Activated CD8-positive, alpha-beta T cell treated with anti-CD3 and anti-CD28 coated beads for 36 hours (primary cell): Measurements from ENCODE around the gene IL21R. TPM values are rescaled to one million over a fixed set of nuclear protein-coding genes. Genes with fewer than 3 reads are reported as not detected.
A peak's percentile ranks its signal among the peaks of the same experiment; 100 is the strongest.

Experiments
- ATAC-seq: fragments of 200-7000 bp; cut with Tn5 transposase; one replicate; pipeline ENCODE4 v1.10.0; 2021; ENCODE audit warnings: mild to moderate bottlenecking, moderate library complexity
- CTCF ChIA-PET: fragments of 350-600 bp; sonication (Branson Sonifier 250); formaldehyde crosslinking; loops from one replicate; lab custom pipeline; 2021; ENCODE audit warnings: antibody characterized with exemption; lab: Charles Lee
- POLR2A ChIA-PET: fragments of 350-600 bp; sonication (Branson Sonifier 250); formaldehyde crosslinking; loops from one replicate; lab custom pipeline; 2021; ENCODE audit warnings: antibody characterized with exemption; lab: Charles Lee
- DNase-seq: peaks from one replicate; pipeline ENCODE4 v3.0.0-alpha.2; 2020
- H3K27ac Mint-ChIP-seq: one replicate; pipeline ENCODE4 v1.8.0; 2021; ENCODE audit warnings: mild to moderate bottlenecking, mixed read lengths
- H3K27me3 Mint-ChIP-seq: one replicate; pipeline ENCODE4 v1.8.0; 2021; ENCODE audit warnings: mixed read lengths
- H3K36me3 Mint-ChIP-seq: one replicate; pipeline ENCODE4 v1.8.0; 2021; ENCODE audit warnings: low read depth, mixed read lengths
- H3K4me1 Mint-ChIP-seq: one replicate; pipeline ENCODE4 v1.8.0; 2021; ENCODE audit warnings: low read depth, mixed read lengths
- H3K4me3 Mint-ChIP-seq: one replicate; pipeline ENCODE4 v1.8.0; 2021; ENCODE audit warnings: mild to moderate bottlenecking, moderate library complexity, mixed read lengths
- H3K9me3 Mint-ChIP-seq: one replicate; pipeline ENCODE4 v1.8.0; 2021; ENCODE audit warnings: mixed read lengths
- intact Hi-C: fragments of 100-400 bp; cut with micrococcal nuclease; formaldehyde crosslinking; loops from one replicate; pipeline ENCODE4 v1.10.0; 2022
- total RNA-seq, 2 experiments: library from RNA; stranded (reverse); gene quantifications; one replicate each; pipeline ENCODE4 v1.2.3, GENCODE V29; 2021
- TF ChIP-seq, protein P1 (sequence below): fragments of 200-600 bp; IDR thresholded peaks from one replicate; pipeline ENCODE4 v1.8.0; 2022; ENCODE audit warnings: antibody characterized with exemption, mild to moderate bottlenecking

The IL21R gene
- total RNA-seq, 2 experiments from 2014 or later = 95.6 to 97.2 TPM

DNA sequence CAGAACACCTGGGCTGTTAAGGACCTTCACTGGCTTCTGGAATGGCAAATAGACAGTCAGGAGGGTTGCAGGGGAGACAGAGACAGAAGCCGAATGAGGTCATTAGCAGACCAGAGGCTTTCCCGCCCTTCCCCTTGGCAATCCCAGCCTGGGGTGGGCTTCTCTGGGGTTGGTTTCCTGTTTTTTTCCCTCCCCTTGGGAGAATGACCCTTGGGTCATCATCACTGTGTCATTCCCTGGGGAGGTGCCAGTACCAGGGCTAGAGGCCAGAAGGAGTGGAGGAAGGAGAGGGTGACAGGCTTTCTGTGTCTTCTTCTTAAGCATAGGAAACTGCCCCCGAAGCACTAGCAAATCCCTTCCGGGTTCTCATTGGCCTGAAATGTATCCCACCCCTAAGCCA, 42.9 kb upstream of the IL21R start:
- ChIA-PET POLR2A (interaction anchor here (10.1 kb wide), 1 partner anchor 45 kb away, joined by 168 read pairs; the partner anchor contains the start of gene IL21R), CTCF (no interaction called here)
- DNase-seq (no peak), ATAC-seq (no peak)
- H3K27me3 Mint-ChIP-seq = no peaks in the 10 kb centered on the region
- intact Hi-C loops = no loop called here
- peaks cover 23% of the 10 kb centered on the region for H3K4me1 Mint-ChIP-seq
- H3K9me3 Mint-ChIP-seq = peaks cover 5% of the 10 kb centered on the region
- TF ChIP-seq, protein P1, sequence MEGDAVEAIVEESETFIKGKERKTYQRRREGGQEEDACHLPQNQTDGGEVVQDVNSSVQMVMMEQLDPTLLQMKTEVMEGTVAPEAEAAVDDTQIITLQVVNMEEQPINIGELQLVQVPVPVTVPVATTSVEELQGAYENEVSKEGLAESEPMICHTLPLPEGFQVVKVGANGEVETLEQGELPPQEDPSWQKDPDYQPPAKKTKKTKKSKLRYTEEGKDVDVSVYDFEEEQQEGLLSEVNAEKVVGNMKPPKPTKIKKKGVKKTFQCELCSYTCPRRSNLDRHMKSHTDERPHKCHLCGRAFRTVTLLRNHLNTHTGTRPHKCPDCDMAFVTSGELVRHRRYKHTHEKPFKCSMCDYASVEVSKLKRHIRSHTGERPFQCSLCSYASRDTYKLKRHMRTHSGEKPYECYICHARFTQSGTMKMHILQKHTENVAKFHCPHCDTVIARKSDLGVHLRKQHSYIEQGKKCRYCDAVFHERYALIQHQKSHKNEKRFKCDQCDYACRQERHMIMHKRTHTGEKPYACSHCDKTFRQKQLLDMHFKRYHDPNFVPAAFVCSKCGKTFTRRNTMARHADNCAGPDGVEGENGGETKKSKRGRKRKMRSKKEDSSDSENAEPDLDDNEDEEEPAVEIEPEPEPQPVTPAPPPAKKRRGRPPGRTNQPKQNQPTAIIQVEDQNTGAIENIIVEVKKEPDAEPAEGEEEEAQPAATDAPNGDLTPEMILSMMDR = no peak
- H3K36me3 Mint-ChIP-seq = peaks cover 94% of the 10 kb centered on the region
- H3K27ac Mint-ChIP-seq = no peak overlapping the region
- no peak overlapping the region for H3K4me3 Mint-ChIP-seq

DNA sequence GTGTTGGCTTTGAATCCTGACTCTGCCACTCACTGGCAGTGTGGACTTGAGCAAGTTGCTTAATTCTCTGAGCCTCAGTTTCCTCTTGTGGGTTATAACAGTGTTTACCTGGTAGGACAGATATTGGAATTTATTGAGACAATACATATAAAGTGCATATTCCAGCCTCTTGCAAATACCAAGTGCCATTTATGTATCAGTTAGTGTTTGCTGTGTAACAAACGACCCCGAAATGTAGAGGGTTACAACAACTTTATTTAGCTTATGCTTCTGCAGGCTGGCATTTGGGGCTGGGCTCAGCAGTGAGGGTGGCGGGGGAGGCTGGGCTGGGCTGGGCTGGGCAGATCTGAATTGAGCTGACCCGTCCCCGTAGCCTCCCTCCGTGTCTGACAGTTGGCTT, 42.4 kb upstream of the IL21R start:
- TF ChIP-seq, protein P1 = no peak
- Mint-ChIP-seq H3K4me1 (peaks cover 29% of the 10 kb centered on the region), H3K27me3 (no peaks in the 10 kb centered on the region), H3K4me3 (no peak overlapping the region), H3K36me3 (peaks cover 94% of the 10 kb centered on the region), H3K9me3 (peaks cover 5% of the 10 kb centered on the region), H3K27ac (no peak overlapping the region)
- DNase-seq (no peak), ATAC-seq (no peak)
- intact Hi-C loops = no loop called here
- CTCF ChIA-PET = no interaction called here
- POLR2A ChIA-PET = interaction anchor here (10.1 kb wide), 1 partner anchor 45 kb away, joined by 168 read pairs; the partner anchor contains the start of gene IL21R

DNA sequence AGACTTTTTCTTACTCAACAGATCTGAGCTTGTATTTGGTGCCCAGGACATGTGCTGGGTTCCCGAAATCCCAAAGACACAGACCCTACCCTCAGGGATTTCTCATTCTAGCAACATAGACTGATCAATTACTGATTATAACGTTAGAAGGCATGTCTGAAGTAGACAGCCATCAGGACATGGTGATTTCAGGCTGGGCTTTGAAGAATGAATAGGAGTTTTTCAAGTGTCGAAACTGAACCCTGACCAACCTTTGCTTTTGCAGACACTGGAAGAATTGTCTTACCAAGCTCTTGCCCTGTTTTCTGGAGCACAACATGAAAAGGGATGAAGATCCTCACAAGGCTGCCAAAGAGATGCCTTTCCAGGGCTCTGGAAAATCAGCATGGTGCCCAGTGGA, 40.0 kb upstream of the IL21R start:
- POLR2A ChIA-PET = interaction anchor here (0.7 to 10.1 kb wide), 8 partner anchors 10 to 127 kb away, joined by 3 to 168 read pairs (median 4); partner anchors contain the start of gene IL21R

DNA sequence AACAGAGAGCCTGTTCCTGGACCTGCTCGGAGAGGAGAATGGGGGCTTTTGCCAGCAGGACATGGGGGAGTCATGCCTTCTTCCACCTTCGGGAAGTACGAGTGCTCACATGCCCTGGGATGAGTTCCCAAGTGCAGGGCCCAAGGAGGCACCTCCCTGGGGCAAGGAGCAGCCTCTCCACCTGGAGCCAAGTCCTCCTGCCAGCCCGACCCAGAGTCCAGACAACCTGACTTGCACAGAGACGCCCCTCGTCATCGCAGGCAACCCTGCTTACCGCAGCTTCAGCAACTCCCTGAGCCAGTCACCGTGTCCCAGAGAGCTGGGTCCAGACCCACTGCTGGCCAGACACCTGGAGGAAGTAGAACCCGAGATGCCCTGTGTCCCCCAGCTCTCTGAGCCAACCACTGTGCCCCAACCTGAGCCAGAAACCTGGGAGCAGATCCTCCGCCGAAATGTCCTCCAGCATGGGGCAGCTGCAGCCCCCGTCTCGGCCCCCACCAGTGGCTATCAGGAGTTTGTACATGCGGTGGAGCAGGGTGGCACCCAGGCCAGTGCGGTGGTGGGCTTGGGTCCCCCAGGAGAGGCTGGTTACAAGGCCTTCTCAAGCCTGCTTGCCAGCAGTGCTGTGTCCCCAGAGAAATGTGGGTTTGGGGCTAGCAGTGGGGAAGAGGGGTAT, 39.3 kb upstream of the IL21R start:
- DNase-seq = no peak
- peaks cover 11% of the 10 kb centered on the region for H3K9me3 Mint-ChIP-seq
- ChIA-PET CTCF (interaction anchor here (1.6 kb wide), 1 partner anchor 132 kb away, joined by 5 read pairs; no protein-coding TSS in a partner anchor), POLR2A (interaction anchor here (0.9 to 10.1 kb wide), 7 partner anchors 12 to 128 kb away, joined by 3 to 168 read pairs (median 4); partner anchors contain the start of gene IL21R)
- intact Hi-C loops = no loop called here
- peaks cover 83% of the 10 kb centered on the region for H3K36me3 Mint-ChIP-seq
- H3K27me3 Mint-ChIP-seq = no peaks in the 10 kb centered on the region
- no peak for ATAC-seq
- TF ChIP-seq, protein P1 = no peak
- no peak overlapping the region for H3K4me3 Mint-ChIP-seq
- H3K4me1 Mint-ChIP-seq = peaks cover 59% of the 10 kb centered on the region
- peak overlapping the region; percentile 65 for H3K27ac Mint-ChIP-seq

More for the DNA sequence above, 40.0 kb upstream of the IL21R start:
- Mint-ChIP-seq H3K27me3 (no peaks in the 10 kb centered on the region), H3K9me3 (peaks cover 11% of the 10 kb centered on the region), H3K36me3 (peaks cover 89% of the 10 kb centered on the region), H3K27ac (peak overlapping the region; percentile 65), H3K4me1 (peaks cover 52% of the 10 kb centered on the region), H3K4me3 (no peak overlapping the region)
- no peak for DNase-seq
- no peak for ATAC-seq
- intact Hi-C loops = no loop called here
- CTCF ChIA-PET = interaction anchor here (1.6 kb wide), 1 partner anchor 131 kb away, joined by 5 read pairs; no protein-coding TSS in a partner anchor
- TF ChIP-seq, protein P1 = no peak

DNA sequence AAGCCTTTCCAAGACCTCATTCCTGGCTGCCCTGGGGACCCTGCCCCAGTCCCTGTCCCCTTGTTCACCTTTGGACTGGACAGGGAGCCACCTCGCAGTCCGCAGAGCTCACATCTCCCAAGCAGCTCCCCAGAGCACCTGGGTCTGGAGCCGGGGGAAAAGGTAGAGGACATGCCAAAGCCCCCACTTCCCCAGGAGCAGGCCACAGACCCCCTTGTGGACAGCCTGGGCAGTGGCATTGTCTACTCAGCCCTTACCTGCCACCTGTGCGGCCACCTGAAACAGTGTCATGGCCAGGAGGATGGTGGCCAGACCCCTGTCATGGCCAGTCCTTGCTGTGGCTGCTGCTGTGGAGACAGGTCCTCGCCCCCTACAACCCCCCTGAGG, 38.7 kb upstream of the IL21R start:
- Mint-ChIP-seq H3K27me3 (no peaks in the 10 kb centered on the region), H3K4me3 (no peak overlapping the region), H3K4me1 (peaks cover 64% of the 10 kb centered on the region), H3K36me3 (peaks cover 78% of the 10 kb centered on the region), H3K27ac (peak overlapping the region; percentile 100), H3K9me3 (peaks cover 11% of the 10 kb centered on the region)
- ChIA-PET POLR2A (interaction anchor here (1.0 to 10.1 kb wide), 5 partner anchors 8 to 126 kb away, joined by 3 to 168 read pairs (median 4); partner anchors contain the start of gene IL21R), CTCF (no interaction called here)
- DNase-seq (no peak), ATAC-seq (no peak)
- TF ChIP-seq, protein P1 = peak; percentile 8
- intact Hi-C loops = no loop called here
